ENCODE measurements around the gene ING2. TPM values are rescaled to one million over a fixed set of nuclear protein-coding genes. Genes with fewer than 3 reads are reported as not detected.

ING2 gene
- total RNA-seq, 1 donor from 2014 or later = 9.5 TPM

GRCh38 chr4:183558873-183559272, 54.0 kb downstream of the ING2 start:
- Histone ChIP-seq H3K27ac (no peak overlapping the region), H3K4me3 (no peak overlapping the region), H3K9me3 (no peaks in the 10 kb centered on the region), H3K4me1 (peaks cover 4% of the 10 kb centered on the region), H3K36me3 (no peaks in the 10 kb centered on the region), H3K27me3 (ENCODE audit: low read depth) (no peaks in the 10 kb centered on the region)
- DNase-seq (no peak), ATAC-seq (no peak)
- TF ChIP-seq CTCF (IDR thresholded peaks at IDR 0.05) = no peak
- intact Hi-C loops (cut with DNase I) = no loop called here

- Histone ChIP-seq H3K4me1 (no peaks in the 10 kb centered on the region), H3K27me3 (ENCODE audit: low read depth) (no peaks in the 10 kb centered on the region), H3K4me3 (no peak overlapping the region), H3K9me3 (no peaks in the 10 kb centered on the region), H3K27ac (no peak overlapping the region), H3K36me3 (no peaks in the 10 kb centered on the region)
- TF ChIP-seq CTCF (IDR thresholded peaks at IDR 0.05) = no peak
- intact Hi-C loops (cut with DNase I) = no loop called here
- DNase-seq (no peak), ATAC-seq (no peak)
These were observed 57.0 kb downstream of the ING2 start for GRCh38 chr4:183561905-183562304.

Other genes starting within 250 kb of the ING2 start
- gene CLDN22, start 184.8 kb upstream of the ING2 start, total RNA-seq = not detected
- not detected for gene CLDN24, start 182.6 kb upstream of the ING2 start, total RNA-seq
- 15.4 TPM for gene CDKN2AIP, start 60.4 kb upstream of the ING2 start, total RNA-seq
- 16.2 TPM for gene RWDD4, start 154.1 kb downstream of the ING2 start, total RNA-seq
- gene TRAPPC11, start 154.2 kb downstream of the ING2 start, total RNA-seq = 38.6 TPM

All from lower lobe of right lung (tissue), 2 donors.